Endothelial cell of umbilical vein (primary cell): ENCODE results near the gene LRWD1. TPM values are rescaled to one million over a fixed set of nuclear protein-coding genes. Genes with fewer than 3 reads are reported as not detected.

Experiments
- BruUV-seq: library from RNA; stranded (reverse); fragments of 400-500 nt; replicated peaks from 2 replicates; lab custom pipeline; 2021; lab: Mats Ljungman, UMichigan
- CTCF ChIA-PET: fragments of 300-600, 350-600 bp; sonication (Branson Sonifier 250); formaldehyde crosslinking; loops from one replicate; lab custom pipeline; 2021; ENCODE audit warnings: antibody characterized with exemption, inconsistent platforms; lab: Charles Lee
- POLR2A ChIA-PET: fragments of 300-600, 350-600 bp; sonication (Branson Sonifier 250); formaldehyde crosslinking; loops from one replicate; lab custom pipeline; 2021; ENCODE audit warnings: antibody characterized with exemption, inconsistent platforms; lab: Charles Lee
- DNase-seq: peaks from one replicate; pipeline ENCODE4 v3.0.0-alpha.2; 2011; ENCODE audit warnings: low read depth, low spot score
- FAIRE-seq: peaks from 2 replicates; lab custom pipeline; 2011; peaks lifted over from hg19 to GRCh38; lab: Jason Lieb, UNC
- H2AFZ ChIP-seq: 2 replicates; pipeline ENCODE4 v1.6.0; 2012; ENCODE audit warnings: low read depth, low read length, control low read depth, inconsistent platforms
- H3K27ac ChIP-seq: 2 replicates; pipeline ENCODE4 v1.5.1; 2011; ENCODE audit warnings: low read depth, mild to moderate bottlenecking, control low read depth, low read length, moderate library complexity; ENCODE audit not compliant: insufficient read depth
- H3K27me3 ChIP-seq, 2 experiments: 2 replicates each; pipeline versions ENCODE4 v1.6.0 to v1.6.1; 2011; ENCODE audit warnings: low read length in 2 of 2, mixed read lengths in 1 of 2; ENCODE audit not compliant: control insufficient read depth in 2 of 2, insufficient read depth in 2 of 2
- H3K36me3 ChIP-seq, 2 experiments: 2 replicates in 1 of 2; 3 replicates in 1 of 2; pipeline ENCODE4 v1.5.1; 2011; ENCODE audit warnings: low read length in 2 of 2, mild to moderate bottlenecking in 1 of 2, moderate library complexity in 1 of 2; ENCODE audit not compliant: control insufficient read depth in 2 of 2, insufficient read depth in 2 of 2; ENCODE audit errors: extremely low read depth in 1 of 2
- H3K4me1 ChIP-seq: 3 replicates; pipeline ENCODE4 v1.5.1; 2011; ENCODE audit warnings: mild to moderate bottlenecking, low read length; ENCODE audit not compliant: control insufficient read depth, insufficient read depth; ENCODE audit errors: extremely low read depth
- H3K4me2 ChIP-seq: 2 replicates; pipeline ENCODE4 v1.6.1; 2011; ENCODE audit warnings: low read length, control low read depth, mixed read lengths; ENCODE audit not compliant: insufficient read depth
- H3K4me3 ChIP-seq, 3 experiments: fragments of 200-600 bp in 1 of 3; sonication (generic), shearing (Covaris generic) in 1 of 3; replicated peaks in 1 of 3; 2 replicates each; pipeline ENCODE4 v1.5.1; 2011 to 2016; ENCODE audit warnings: control low read depth in 3 of 3, low read length in 3 of 3, mild to moderate bottlenecking in 2 of 3, inconsistent platforms in 1 of 3, low read depth in 1 of 3, moderate library complexity in 1 of 3; ENCODE audit not compliant: insufficient read depth in 1 of 3
- H3K79me2 ChIP-seq: 2 replicates; pipeline ENCODE4 v1.6.0; 2012; ENCODE audit warnings: low read length, inconsistent platforms; ENCODE audit not compliant: control insufficient read depth, insufficient read depth
- H3K9ac ChIP-seq: replicated peaks from 2 replicates; pipeline ENCODE3; 2011; ENCODE audit warnings: low read length, control low read depth; ENCODE audit not compliant: insufficient read depth; ENCODE audit errors: extremely low read depth
- H3K9me1 ChIP-seq: replicated peaks from 3 replicates; pipeline ENCODE4 v1.6.0; 2011; ENCODE audit warnings: mild to moderate bottlenecking, low read length; ENCODE audit not compliant: control insufficient read depth, insufficient read depth; ENCODE audit errors: extremely low read depth
- H3K9me3 ChIP-seq: replicated peaks from 2 replicates; pipeline ENCODE4 v1.5.1; 2012; ENCODE audit warnings: low read length, inconsistent platforms; ENCODE audit not compliant: control insufficient read depth, insufficient read depth
- H4K20me1 ChIP-seq: replicated peaks from 2 replicates; pipeline ENCODE3; 2011; ENCODE audit warnings: mild to moderate bottlenecking, low read length; ENCODE audit not compliant: control insufficient read depth, insufficient read depth; ENCODE audit errors: extremely low read depth
- CTCF ChIP-seq, 2 donors: IDR thresholded peaks; 1 replicate in 1 of 2; 2 replicates in 1 of 2; pipeline ENCODE4 v1.5.1; 2011; ENCODE audit warnings: low read length in 2 of 2, mild to moderate bottlenecking in 2 of 2, moderate library complexity in 2 of 2, control low read depth in 1 of 2, inconsistent platforms in 1 of 2, low read depth in 1 of 2; ENCODE audit not compliant: insufficient read depth in 1 of 2; ENCODE audit errors: extremely low read depth in 1 of 2
- EZH2 ChIP-seq: IDR thresholded peaks from 2 replicates; pipeline ENCODE4 v1.6.1; 2012; ENCODE audit warnings: borderline replicate concordance, low read depth, mild to moderate bottlenecking, moderate library complexity, low read length, inconsistent platforms; ENCODE audit not compliant: severe bottlenecking
- FOS ChIP-seq: IDR thresholded peaks from 2 replicates; pipeline ENCODE4 v1.6.1; 2011; ENCODE audit warnings: mild to moderate bottlenecking, low read length, moderate library complexity, borderline replicate concordance; ENCODE audit not compliant: insufficient read depth
- GATA2 ChIP-seq: IDR thresholded peaks from 2 replicates; pipeline ENCODE4 v1.7.0; 2011; ENCODE audit warnings: low read depth, mild to moderate bottlenecking, moderate library complexity, mixed read lengths, low read length; ENCODE audit not compliant: insufficient read length, insufficient read depth
- JUN ChIP-seq: IDR thresholded peaks from 2 replicates; pipeline ENCODE4 v1.6.1; 2011; ENCODE audit warnings: borderline replicate concordance, low read depth; ENCODE audit not compliant: insufficient read length, insufficient read depth
- MAX ChIP-seq: IDR thresholded peaks from 2 replicates; pipeline ENCODE4 v1.6.1; 2011; ENCODE audit not compliant: insufficient read depth, insufficient read length
- MYC ChIP-seq: IDR thresholded peaks from one replicate; pipeline ENCODE4 v1.6.1; 2011; ENCODE audit warnings: mild to moderate bottlenecking, low read depth, low read length
- POLR2A ChIP-seq: IDR thresholded peaks from 2 replicates; pipeline ENCODE4 v1.6.1; 2012; ENCODE audit warnings: low read depth, mild to moderate bottlenecking, control low read depth, low read length
- POLR2AphosphoS5 ChIP-seq: IDR thresholded peaks from 2 replicates; pipeline ENCODE4 v1.6.1; 2012; ENCODE audit warnings: low read depth, mild to moderate bottlenecking, control low read depth, low read length, moderate library complexity; ENCODE audit not compliant: insufficient read depth
- dilution Hi-C: fragments of 300-500 bp; cut with MboI; formaldehyde crosslinking; loops from one replicate; pipeline ENCODE4 v1.15.0; 2019; ENCODE audit warnings: low sequenced_read_pairs; ENCODE audit not compliant: extremely low pct_ligation_motif_present
- intact Hi-C: fragments of 100-400 bp; cut with micrococcal nuclease; formaldehyde crosslinking; loops from one replicate; pipeline ENCODE4 v1.10.0; 2022
- polyA plus RNA-seq, 4 experiments: library from polyadenylated mRNA; depleted of rRNA in 3 of 4; stranded (reverse) in 3 of 4; unstranded in 1 of 4; fragments of >200 nt; gene quantifications; 2 replicates each; pipeline versions ENCODE4 v1.2.1 to v1.2.3, GENCODE V29; 2011 to 2012; ENCODE audit warnings: missing spikeins in 1 of 4
- total RNA-seq: library from RNA; stranded (reverse); gene quantifications from 2 replicates; pipeline ENCODE4 v1.2.3, GENCODE V29; 2021

LRWD1 gene
- total and polyA plus RNA-seq, 2 donors (not counting 3 experiments of a cell fraction or from before 2014, with no cell fraction given), result 21.7 to 22.7 TPM

- H3K4me2 ChIP-seq, result no peak overlapping the region
- no peak overlapping the region for H3K4me3 ChIP-seq
- CTCF ChIA-PET, result interaction anchor here (1.4 kb wide), 1 partner anchor 8 kb away, joined by 3 read pairs; no protein-coding TSS in a partner anchor
- no peaks in the 10 kb centered on the region for H3K9me1 ChIP-seq
- FAIRE-seq, result no peak
- no peak overlapping the region for H2AFZ ChIP-seq
- TF ChIP-seq FOS (no peak), MAX (no peak), MYC (no peak), GATA2 (no peak), JUN (no peak), POLR2A (no peak), EZH2 (no peak), CTCF (IDR thresholded peaks at IDR 0.05; ENCODE audit: extremely low read depth in 1 of 2, insufficient read depth in 1 of 2, low read depth in 1 of 2, low read length in 2 of 2) (no peak), POLR2AphosphoS5 (no peak)
- no TSS peak for BruUV-seq
- no peaks in the 10 kb centered on the region for H3K27me3 ChIP-seq
- H3K9me3 ChIP-seq, result no peaks in the 10 kb centered on the region
- H3K79me2 ChIP-seq, result peaks cover 5% of the 10 kb centered on the region
- H4K20me1 ChIP-seq, result no peaks in the 10 kb centered on the region
- dilution Hi-C loops (no loop called here), intact Hi-C loops (no loop called here)
- no peak overlapping the region for H3K9ac ChIP-seq
- POLR2A ChIA-PET, result interaction anchor here (0.5 kb wide), 1 partner anchor 18 kb away, joined by 11 read pairs; no protein-coding TSS in a partner anchor
- no peak overlapping the region for H3K27ac ChIP-seq
- DNase-seq, result no peak
- peaks cover 4% of the 10 kb centered on the region for H3K4me1 ChIP-seq
- peaks cover 4 to 9% of the 10 kb centered on the region in 2 experiments for H3K36me3 ChIP-seq
Observed at GRCh38 chr7:102459221-102459844, 5.5 kb upstream of the LRWD1 start.
